Activated T-cell treated with anti-CD3 and anti-CD28 coated beads, Interleukin-2, amount 50 U/mL, for 72 hours (primary cell): ENCODE results near the gene ZGPAT. TPM values are rescaled to one million over a fixed set of nuclear protein-coding genes. Genes with fewer than 3 reads are reported as not detected.

Experiments used
- ATAC-seq, 2 donors: fragments of 150-1000 bp; cut with Tn5 transposase; replicated peaks in 1 of 2; 2 replicates each; pipeline ENCODE4 v1.10.0; 2021; ENCODE audit warnings: moderate library complexity in 2 of 2, mild to moderate bottlenecking in 1 of 2
- DNase-seq, 2 donors: peaks; one replicate each; pipeline ENCODE4 v3.0.0; 2021 to 2022; ENCODE audit warnings: mixed read lengths in 1 of 2
- H3K27ac Mint-ChIP-seq: one replicate; pipeline ENCODE4 v1.8.0; 2022; ENCODE audit warnings: mild to moderate bottlenecking, moderate library complexity, mixed read lengths
- H3K27me3 Mint-ChIP-seq: one replicate; pipeline ENCODE4 v1.8.0; 2022; ENCODE audit warnings: low read depth, mixed read lengths
- H3K36me3 Mint-ChIP-seq, 2 donors: one replicate each; pipeline ENCODE4 v1.8.0; 2022; ENCODE audit warnings: mixed read lengths in 2 of 2, mild to moderate bottlenecking in 1 of 2; ENCODE audit not compliant: insufficient read depth in 2 of 2
- H3K4me1 Mint-ChIP-seq: one replicate; pipeline ENCODE4 v1.8.0; 2022; ENCODE audit warnings: low read depth, mixed read lengths
- H3K4me3 Mint-ChIP-seq, 2 donors: one replicate each; pipeline ENCODE4 v1.8.0; 2022; ENCODE audit warnings: mild to moderate bottlenecking in 2 of 2, mixed read lengths in 2 of 2, moderate library complexity in 2 of 2
- H3K9me3 Mint-ChIP-seq, 2 donors: one replicate each; pipeline ENCODE4 v1.8.0; 2022; ENCODE audit warnings: mixed read lengths in 2 of 2
- total RNA-seq, 2 donors: library from RNA; stranded (reverse); gene quantifications; one replicate each; pipeline ENCODE4 v1.2.3, GENCODE V29; 2022

Gene ZGPAT
- total RNA-seq, 2 donors from 2014 or later, result 24.3 to 28.0 TPM

- peak; percentile 72 to 84 for DNase-seq
- Mint-ChIP-seq H3K9me3 (no peaks in the 10 kb centered on the region), H3K27ac (no peak within 1 kb of the TSS), H3K27me3 (no peaks in the 10 kb centered on the region), H3K36me3 (peaks cover 0 to 1% of the 10 kb centered on the region in 2 donors), H3K4me3 (peak within 1 kb of the TSS; percentile 29 to 60), H3K4me1 (peaks cover 16% of the 10 kb centered on the region)
- ATAC-seq, result peak; percentile 68 to 70
Observed at GRCh38 chr20:63739130-63740069, 31.6 kb downstream of the ZGPAT start, which contains the start of gene SLC2A4RG. SLC2A4RG (plus strand) TSS chr20:63739776; CDS start chr20:63739913, 137 bp downstream.

- peak overlapping the region in 1 of 2 donors; percentile 60 for H3K4me3 Mint-ChIP-seq
- no peaks in the 10 kb centered on the region for H3K27me3 Mint-ChIP-seq
- H3K36me3 Mint-ChIP-seq, result peaks cover 0 to 1% of the 10 kb centered on the region in 2 donors
- peaks cover 16% of the 10 kb centered on the region for H3K4me1 Mint-ChIP-seq
- ATAC-seq (peak; percentile 14 to 30), DNase-seq (peak; percentile 51 to 69)
- no peaks in the 10 kb centered on the region for H3K9me3 Mint-ChIP-seq
- no peak overlapping the region for H3K27ac Mint-ChIP-seq
Observed at GRCh38 chr20:63740070-63740626, 32.3 kb downstream of the ZGPAT start.

- peak in 1 of 2 donors; percentile 1 for ATAC-seq
Observed at GRCh38 chr20:63740627-63741353, 33.0 kb downstream of the ZGPAT start.

GRCh38 chr20:63741354-63741675, 33.5 kb downstream of the ZGPAT start:
- DNase-seq (no peak), ATAC-seq (no peak)
- Mint-ChIP-seq H3K27me3 (no peaks in the 10 kb centered on the region), H3K27ac (no peak overlapping the region), H3K36me3 (no peaks in the 10 kb centered on the region), H3K4me1 (peaks cover 9% of the 10 kb centered on the region), H3K9me3 (no peaks in the 10 kb centered on the region), H3K4me3 (peak overlapping the region; percentile 40 to 60)

More at GRCh38 chr20:63740627-63741353, 33.0 kb downstream of the ZGPAT start:
- no peaks in the 10 kb centered on the region for H3K36me3 Mint-ChIP-seq
- peak; percentile 35 to 36 for DNase-seq
- H3K9me3 Mint-ChIP-seq, result no peaks in the 10 kb centered on the region
- H3K4me3 Mint-ChIP-seq, result peak overlapping the region; percentile 58 to 60
- no peaks in the 10 kb centered on the region for H3K27me3 Mint-ChIP-seq
- H3K27ac Mint-ChIP-seq, result no peak overlapping the region
- peaks cover 15% of the 10 kb centered on the region for H3K4me1 Mint-ChIP-seq

- H3K4me1 Mint-ChIP-seq, result peaks cover 4% of the 10 kb centered on the region
- no peak for ATAC-seq
- H3K36me3 Mint-ChIP-seq, result no peaks in the 10 kb centered on the region
- H3K9me3 Mint-ChIP-seq, result no peaks in the 10 kb centered on the region
- no peak overlapping the region for H3K27ac Mint-ChIP-seq
- peak overlapping the region in 1 of 2 donors; percentile 60 for H3K4me3 Mint-ChIP-seq
- no peak for DNase-seq
- H3K27me3 Mint-ChIP-seq, result no peaks in the 10 kb centered on the region
Observed at GRCh38 chr20:63741676-63742380, 34.0 kb downstream of the ZGPAT start.

GRCh38 chr20:63742381-63743024, 34.7 kb downstream of the ZGPAT start:
- Mint-ChIP-seq H3K9me3 (no peaks in the 10 kb centered on the region), H3K36me3 (no peaks in the 10 kb centered on the region), H3K4me1 (no peaks in the 10 kb centered on the region), H3K27me3 (no peaks in the 10 kb centered on the region), H3K4me3 (no peak overlapping the region), H3K27ac (no peak overlapping the region)
- DNase-seq, result no peak
- ATAC-seq, result no peak

GRCh38 chr20:63743210-63743970, 35.6 kb downstream of the ZGPAT start:
- no peak for DNase-seq
- H3K9me3 Mint-ChIP-seq, result no peaks in the 10 kb centered on the region
- no peak overlapping the region for H3K27ac Mint-ChIP-seq
- no peaks in the 10 kb centered on the region for H3K36me3 Mint-ChIP-seq
- no peak for ATAC-seq
- no peak overlapping the region for H3K4me3 Mint-ChIP-seq
- H3K4me1 Mint-ChIP-seq, result no peaks in the 10 kb centered on the region
- no peaks in the 10 kb centered on the region for H3K27me3 Mint-ChIP-seq

GRCh38 chr20:63744158-63744557, 36.3 kb downstream of the ZGPAT start:
- Mint-ChIP-seq H3K36me3 (no peaks in the 10 kb centered on the region), H3K9me3 (no peaks in the 10 kb centered on the region), H3K27me3 (no peaks in the 10 kb centered on the region), H3K4me1 (no peaks in the 10 kb centered on the region), H3K4me3 (no peak overlapping the region), H3K27ac (no peak overlapping the region)
- DNase-seq, result no peak
- no peak for ATAC-seq

- no peaks in the 10 kb centered on the region for H3K9me3 Mint-ChIP-seq
- no peaks in the 10 kb centered on the region for H3K36me3 Mint-ChIP-seq
- H3K27ac Mint-ChIP-seq, result no peak overlapping the region
- no peak for DNase-seq
- H3K4me1 Mint-ChIP-seq, result no peaks in the 10 kb centered on the region
- H3K27me3 Mint-ChIP-seq, result no peaks in the 10 kb centered on the region
- H3K4me3 Mint-ChIP-seq, result no peak overlapping the region
- no peak for ATAC-seq
Observed at GRCh38 chr20:63744574-63745423, 37.0 kb downstream of the ZGPAT start.

GRCh38 chr20:63745424-63745805, 37.6 kb downstream of the ZGPAT start:
- H3K4me3 Mint-ChIP-seq, result no peak overlapping the region
- no peaks in the 10 kb centered on the region for H3K27me3 Mint-ChIP-seq
- no peaks in the 10 kb centered on the region for H3K9me3 Mint-ChIP-seq
- no peak overlapping the region for H3K27ac Mint-ChIP-seq
- H3K36me3 Mint-ChIP-seq, result no peaks in the 10 kb centered on the region
- DNase-seq (no peak), ATAC-seq (no peak)
- no peaks in the 10 kb centered on the region for H3K4me1 Mint-ChIP-seq

- Mint-ChIP-seq H3K9me3 (no peaks in the 10 kb centered on the region), H3K27me3 (no peaks in the 10 kb centered on the region), H3K36me3 (no peaks in the 10 kb centered on the region), H3K27ac (no peak overlapping the region), H3K4me3 (no peak overlapping the region), H3K4me1 (peaks cover 7% of the 10 kb centered on the region)
- DNase-seq (no peak), ATAC-seq (no peak)
Observed at GRCh38 chr20:63745961-63746731, 38.3 kb downstream of the ZGPAT start.
